C4-2B (cell line): ENCODE measurements around the gene EFNA2.
A peak's percentile ranks its signal among the peaks of the same experiment; 100 is the strongest.

Experiments used
- H3K27ac ChIP-seq: fragments of 450-650 bp; 2 replicates; pipeline ENCODE4 v1.5.1; 2017
- CTCF ChIP-seq: fragments of 450-650 bp; conservative IDR thresholded peaks from 2 replicates; pipeline ENCODE4 v1.5.1; 2017; ENCODE audit warnings: mild to moderate bottlenecking
- ZFX ChIP-seq: fragments of 450-650 bp; IDR thresholded peaks from 2 replicates; pipeline ENCODE4 v1.6.1; 2017

Gene EFNA2

GRCh38 chr19:1239796-1240737, 45.6 kb upstream of the EFNA2 start:
- no peak for TF ChIP-seq ZFX
- peak; percentile 97 for TF ChIP-seq CTCF
- H3K27ac ChIP-seq: peak overlapping the region; percentile 97

GRCh38 chr19:1240925-1241324, 44.7 kb upstream of the EFNA2 start:
- H3K27ac ChIP-seq: peak overlapping the region; percentile 97

GRCh38 chr19:1241417-1242095, 44.1 kb upstream of the EFNA2 start, which contains the start of gene ATP5F1D:
Gene ATP5F1D (plus strand): TSS chr19:1241751. CDS start chr19:1241851, 100 bp downstream.
- TF ChIP-seq CTCF: no peak
- peak; percentile 66; the same call in 1 of the 2 replicates for TF ChIP-seq ZFX
- peak within 1 kb of the TSS; percentile 97 for H3K27ac ChIP-seq

More at GRCh38 chr19:1240925-1241324, 44.7 kb upstream of the EFNA2 start:
- TF ChIP-seq ZFX (no peak), CTCF (no peak)

GRCh38 chr19:1243768-1244692, 41.6 kb upstream of the EFNA2 start:
- H3K27ac ChIP-seq: peak overlapping the region; percentile 97
- TF ChIP-seq ZFX (peak; percentile 45; the same call in 1 of the 2 replicates), CTCF (peak; percentile 98)

- peak overlapping the region; percentile 97 for H3K27ac ChIP-seq
- TF ChIP-seq CTCF (peak; percentile 62), ZFX (no peak)
These were observed 40.8 kb upstream of the EFNA2 start for GRCh38 chr19:1244693-1245451.

GRCh38 chr19:1245494-1246264, 40.0 kb upstream of the EFNA2 start:
- H3K27ac ChIP-seq: peak overlapping the region; percentile 97
- TF ChIP-seq ZFX: no peak
- no peak for TF ChIP-seq CTCF

- peak overlapping the region; percentile 97 for H3K27ac ChIP-seq
These were observed 39.2 kb upstream of the EFNA2 start for GRCh38 chr19:1246265-1247087.
